CD8-positive, alpha-beta memory T cell (primary cell): ENCODE measurements around the gene PERM1. TPM values are rescaled to one million over a fixed set of nuclear protein-coding genes. Genes with fewer than 3 reads are reported as not detected.

Experiments used
- polyA plus RNA-seq: library from polyadenylated mRNA; unstranded; fragments of 300-500 nt; fragmentation: Illumina TruSeq; gene quantifications from one replicate; pipeline ENCODE4 v1.2.3, GENCODE V29; 2021
- total RNA-seq, 2 experiments: library from RNA; stranded (reverse); gene quantifications; one replicate each; pipeline ENCODE4 v1.2.3, GENCODE V29; 2021

Gene PERM1
- total and polyA plus RNA-seq, 3 experiments from 2014 or later, result not detected

Other genes starting within 250 kb of the PERM1 start
- gene SAMD11, start 58.2 kb downstream of the PERM1 start, total RNA-seq, result not detected
- gene SAMD11, start 58.2 kb downstream of the PERM1 start, polyA plus RNA-seq, result 0.20 TPM
- 100 to 1,000 TPM; 175 to 187 TPM for gene NOC2L, start 22.8 kb downstream of the PERM1 start, total RNA-seq
- gene NOC2L, start 22.8 kb downstream of the PERM1 start, polyA plus RNA-seq, result 72.3 TPM
- gene KLHL17, start 21.5 kb downstream of the PERM1 start, total RNA-seq, result 10 to 100 TPM; 27.6 to 28.6 TPM
- gene KLHL17, start 21.5 kb downstream of the PERM1 start, polyA plus RNA-seq, result 1.4 TPM
- 1 to 10 TPM; 2.7 to 3.5 TPM for gene PLEKHN1, start 15.6 kb downstream of the PERM1 start, total RNA-seq
- gene PLEKHN1, start 15.6 kb downstream of the PERM1 start, polyA plus RNA-seq, result 0.49 TPM
- under 1 TPM; 0.24 to 0.62 TPM for gene HES4, start 18.0 kb upstream of the PERM1 start, total RNA-seq
- gene HES4, start 18.0 kb upstream of the PERM1 start, polyA plus RNA-seq, result not detected
- gene ISG15, start 31.4 kb upstream of the PERM1 start, total RNA-seq, result 10 to 100 TPM; 16.9 to 20.4 TPM
- 250 TPM for gene ISG15, start 31.4 kb upstream of the PERM1 start, polyA plus RNA-seq
- gene AGRN, start 38.0 kb upstream of the PERM1 start, total RNA-seq, result 1 to 10 TPM; 7.1 to 8.0 TPM
- not detected for gene AGRN, start 38.0 kb upstream of the PERM1 start, polyA plus RNA-seq
- not detected for gene RNF223, start 92.2 kb upstream of the PERM1 start, total RNA-seq
- not detected for gene RNF223, start 92.2 kb upstream of the PERM1 start, polyA plus RNA-seq
- gene C1orf159, start 134.0 kb upstream of the PERM1 start, total RNA-seq, result 10 to 100 TPM; 18.7 to 20.8 TPM
- 7.9 TPM for gene C1orf159, start 134.0 kb upstream of the PERM1 start, polyA plus RNA-seq
- gene TTLL10, start 191.8 kb upstream of the PERM1 start, total RNA-seq, result not detected
- not detected for gene TTLL10, start 191.8 kb upstream of the PERM1 start, polyA plus RNA-seq
- gene TNFRSF18, start 224.5 kb upstream of the PERM1 start, total RNA-seq, result 10 to 100 TPM; 91.0 to 97.1 TPM
- 2.0 TPM for gene TNFRSF18, start 224.5 kb upstream of the PERM1 start, polyA plus RNA-seq
- 100 to 1,000 TPM; 180 to 193 TPM for gene TNFRSF4, start 232.1 kb upstream of the PERM1 start, total RNA-seq
- gene TNFRSF4, start 232.1 kb upstream of the PERM1 start, polyA plus RNA-seq, result 1.9 TPM
- gene SDF4, start 249.9 kb upstream of the PERM1 start, total RNA-seq, result 100 to 1,000 TPM; 158 to 169 TPM
- 108 TPM for gene SDF4, start 249.9 kb upstream of the PERM1 start, polyA plus RNA-seq